IPS-20b (cell line): ENCODE results near the gene CECR2.
A peak's percentile ranks its signal among the peaks of the same experiment; 100 is the strongest.

Experiments used
- H3K27ac ChIP-seq: one replicate; pipeline ENCODE4 v1.5.1; 2013; ENCODE audit warnings: low read length
- H3K27me3 ChIP-seq: 2 replicates; pipeline ENCODE4 v1.6.1; 2013; ENCODE audit warnings: mild to moderate bottlenecking, low read length, inconsistent platforms; ENCODE audit not compliant: insufficient read depth
- H3K36me3 ChIP-seq: 2 replicates; pipeline ENCODE4 v1.6.1; 2013; ENCODE audit warnings: low read depth, mild to moderate bottlenecking, inconsistent platforms, low read length, moderate library complexity; ENCODE audit not compliant: insufficient read depth
- H3K4me1 ChIP-seq: 2 replicates; pipeline ENCODE4 v1.6.1; 2013; ENCODE audit warnings: mild to moderate bottlenecking, control low read depth, inconsistent platforms, low read length, moderate library complexity; ENCODE audit not compliant: insufficient read depth
- H3K4me3 ChIP-seq: 2 replicates; pipeline ENCODE4 v1.5.1; 2013; ENCODE audit warnings: mild to moderate bottlenecking, low read length, inconsistent platforms
- H3K9ac ChIP-seq: 2 replicates; pipeline ENCODE4 v1.6.1; 2013; ENCODE audit warnings: low read depth, mild to moderate bottlenecking, inconsistent platforms, low read length, moderate library complexity
- H3K9me3 ChIP-seq: 2 replicates; pipeline ENCODE4 v1.6.1; 2013; ENCODE audit warnings: mild to moderate bottlenecking, low read depth, low read length, inconsistent platforms; ENCODE audit not compliant: insufficient read depth

The CECR2 gene

DNA sequence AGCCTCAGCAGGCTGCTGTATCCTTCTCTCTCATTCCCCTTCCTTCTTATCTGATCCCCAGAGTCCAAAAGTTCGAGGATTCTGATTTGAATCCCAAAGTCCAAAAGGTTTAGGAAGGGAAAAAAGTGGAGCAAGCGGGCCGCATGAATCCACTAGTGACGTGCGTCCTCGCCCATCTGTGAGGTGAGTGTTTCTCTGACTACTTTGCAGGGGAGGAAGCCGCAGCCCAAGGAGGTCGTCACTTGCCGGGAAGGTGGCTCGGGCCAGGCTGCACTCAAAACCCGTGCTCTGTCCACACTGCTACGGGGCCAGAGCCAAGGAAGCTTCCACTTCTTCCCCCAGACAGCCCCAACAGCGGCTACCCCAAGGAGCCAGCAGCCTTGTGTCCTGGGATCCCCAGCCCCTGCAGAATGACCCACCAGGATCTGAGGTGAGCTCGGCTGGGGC lies 210.3 kb downstream of the CECR2 start:
- Histone ChIP-seq H3K9me3 (no peaks in the 10 kb centered on the region), H3K27me3 (no peaks in the 10 kb centered on the region), H3K9ac (no peak overlapping the region), H3K4me1 (peaks cover 6% of the 10 kb centered on the region; the same call in 1 of the 2 replicates), H3K27ac (no peak overlapping the region), H3K4me3 (no peak overlapping the region), H3K36me3 (no peaks in the 10 kb centered on the region)

DNA sequence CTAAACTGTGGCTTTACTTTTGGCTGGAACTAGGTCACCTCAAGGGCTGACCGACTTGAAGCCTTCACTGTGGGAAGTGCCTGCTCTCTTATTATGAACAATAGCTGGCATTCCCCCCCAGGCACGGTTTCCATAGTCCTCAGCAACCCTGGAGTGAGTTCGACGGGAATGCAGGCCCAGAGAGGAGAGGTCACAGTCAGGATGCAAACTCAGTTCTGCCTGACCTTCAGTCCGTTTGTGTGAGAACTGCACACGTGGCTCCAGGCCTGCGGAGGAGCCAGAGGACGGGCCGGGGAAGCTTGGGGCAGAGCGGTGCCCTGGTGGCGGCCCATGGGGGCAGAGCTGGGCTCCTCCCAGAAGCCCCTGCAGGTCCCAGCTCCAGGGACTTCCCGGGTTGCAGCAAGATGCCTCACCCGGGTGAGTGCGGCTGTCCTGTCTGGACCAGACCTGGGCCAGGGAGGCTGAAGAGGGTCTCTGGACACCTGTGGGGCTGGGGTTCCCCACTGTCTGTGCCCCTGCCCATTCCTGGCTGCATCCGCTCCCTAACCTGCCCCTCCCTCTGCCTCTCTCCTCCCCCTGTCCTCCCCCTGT lies 211.3 kb downstream of the CECR2 start:
- H3K9me3 ChIP-seq: no peaks in the 10 kb centered on the region
- H3K36me3 ChIP-seq: no peaks in the 10 kb centered on the region
- peaks cover 6% of the 10 kb centered on the region; the same call in 1 of the 2 replicates for H3K4me1 ChIP-seq
- H3K27ac ChIP-seq: no peak overlapping the region
- peak overlapping the region; percentile 20; the same call in 1 of the 2 replicates for H3K9ac ChIP-seq
- no peak overlapping the region for H3K4me3 ChIP-seq
- no peaks in the 10 kb centered on the region for H3K27me3 ChIP-seq

- peaks cover 6% of the 10 kb centered on the region; the same call in 1 of the 2 replicates for H3K4me1 ChIP-seq
- H3K36me3 ChIP-seq: no peaks in the 10 kb centered on the region
- H3K4me3 ChIP-seq: no peak overlapping the region
- no peak overlapping the region for H3K9ac ChIP-seq
- H3K27ac ChIP-seq: no peak overlapping the region
- no peaks in the 10 kb centered on the region for H3K9me3 ChIP-seq
- H3K27me3 ChIP-seq: no peaks in the 10 kb centered on the region
Observed at GRCh38 chr22:17581056-17581455, 211.8 kb downstream of the CECR2 start.

DNA sequence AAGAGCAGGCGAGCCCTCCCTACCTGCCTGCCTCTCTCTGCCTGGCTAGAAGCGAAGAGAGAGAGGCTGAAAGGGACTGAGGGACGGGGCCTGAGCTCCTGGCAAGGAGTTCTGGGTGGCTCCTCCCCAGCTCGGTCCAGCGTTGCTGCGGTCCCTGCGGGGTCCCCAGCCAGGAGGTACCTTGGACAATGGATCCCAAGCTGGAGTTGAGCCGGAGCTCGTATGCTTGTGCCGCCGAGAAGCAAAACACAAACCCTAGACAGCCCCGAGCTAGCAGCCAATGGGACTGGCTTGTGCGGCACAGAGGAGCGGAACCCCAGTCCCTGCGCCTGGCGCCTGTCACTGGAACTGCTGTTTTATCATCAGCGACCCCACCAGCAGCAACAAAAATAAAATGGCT lies 212.4 kb downstream of the CECR2 start:
- no peaks in the 10 kb centered on the region for H3K36me3 ChIP-seq
- H3K27ac ChIP-seq: no peak overlapping the region
- no peak overlapping the region for H3K9ac ChIP-seq
- peaks cover 6% of the 10 kb centered on the region; the same call in 1 of the 2 replicates for H3K4me1 ChIP-seq
- H3K27me3 ChIP-seq: no peaks in the 10 kb centered on the region
- no peaks in the 10 kb centered on the region for H3K9me3 ChIP-seq
- no peak overlapping the region for H3K4me3 ChIP-seq

GRCh38 chr22:17583151-17583550 lies 213.9 kb downstream of the CECR2 start:
- Histone ChIP-seq H3K9ac (no peak overlapping the region), H3K4me3 (no peak overlapping the region), H3K27me3 (no peaks in the 10 kb centered on the region), H3K27ac (no peak overlapping the region), H3K4me1 (peaks cover 6% of the 10 kb centered on the region; the same call in 1 of the 2 replicates), H3K9me3 (no peaks in the 10 kb centered on the region), H3K36me3 (no peaks in the 10 kb centered on the region)

DNA sequence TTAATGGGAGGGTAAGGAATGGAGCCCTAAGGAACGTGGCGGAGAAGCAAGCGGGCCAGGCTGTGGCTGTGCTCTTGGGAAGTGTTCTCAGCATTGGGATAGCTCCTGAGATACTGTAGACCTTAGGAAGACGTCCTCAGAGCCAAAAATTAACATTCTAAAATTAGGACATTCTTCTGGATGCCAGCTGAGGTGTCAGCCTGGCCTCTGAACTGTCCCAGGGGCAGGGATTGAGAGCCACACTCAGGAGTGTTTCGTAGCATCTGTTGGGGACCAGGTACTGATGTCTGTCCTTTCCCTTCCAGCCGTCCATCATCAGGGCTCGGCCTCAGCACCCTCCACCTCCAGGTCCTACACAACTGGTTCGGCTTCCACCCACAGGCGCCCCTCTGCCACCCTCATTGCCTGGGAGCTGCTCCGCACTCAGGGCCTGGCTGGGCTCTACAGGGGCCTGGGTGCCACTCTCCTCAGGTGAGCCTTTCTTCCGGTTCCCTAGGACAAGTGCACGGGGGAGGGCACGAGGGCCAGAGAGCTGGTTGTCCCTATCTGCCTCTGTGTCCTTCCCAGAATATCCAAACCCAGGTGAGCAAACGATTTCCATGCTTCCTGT lies 217.7 kb downstream of the CECR2 start:
- Histone ChIP-seq H3K27ac (no peak overlapping the region), H3K9me3 (no peaks in the 10 kb centered on the region), H3K27me3 (no peaks in the 10 kb centered on the region), H3K9ac (no peak overlapping the region), H3K4me3 (no peak overlapping the region), H3K4me1 (no peaks in the 10 kb centered on the region), H3K36me3 (peaks cover 19% of the 10 kb centered on the region)

- Histone ChIP-seq H3K27me3 (no peaks in the 10 kb centered on the region), H3K4me1 (no peaks in the 10 kb centered on the region), H3K4me3 (no peak overlapping the region)
Observed at GRCh38 chr22:17587629-17588028, 218.4 kb downstream of the CECR2 start.

DNA sequence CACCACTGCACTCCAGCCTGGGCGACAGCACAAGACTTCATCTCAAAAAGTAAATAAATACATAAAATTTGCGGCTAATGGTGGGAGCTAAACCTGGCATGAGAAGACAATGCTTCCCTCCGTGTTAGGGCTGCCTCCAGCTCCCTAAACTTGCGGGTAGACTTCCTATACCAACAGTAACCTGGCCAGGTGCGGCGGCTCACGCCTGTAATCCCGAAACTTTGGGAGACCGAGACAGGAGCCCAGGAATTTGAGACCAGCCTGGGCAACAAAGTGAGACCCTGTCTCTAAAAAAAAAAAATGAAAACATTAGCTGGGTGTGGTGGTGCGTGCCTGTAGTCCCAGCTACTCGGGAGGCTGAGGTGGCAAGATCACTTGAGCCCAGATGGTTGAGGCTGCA lies 219.3 kb downstream of the CECR2 start:
- no peak overlapping the region for H3K9ac ChIP-seq
- H3K4me1 ChIP-seq: no peaks in the 10 kb centered on the region
- no peak overlapping the region for H3K4me3 ChIP-seq
- H3K27me3 ChIP-seq: no peaks in the 10 kb centered on the region
- H3K9me3 ChIP-seq: no peaks in the 10 kb centered on the region
- no peak overlapping the region for H3K27ac ChIP-seq
- H3K36me3 ChIP-seq: peaks cover 35% of the 10 kb centered on the region

More at GRCh38 chr22:17587629-17588028, 218.4 kb downstream of the CECR2 start:
- peaks cover 26% of the 10 kb centered on the region for H3K36me3 ChIP-seq
- H3K27ac ChIP-seq: no peak overlapping the region
- H3K9me3 ChIP-seq: no peaks in the 10 kb centered on the region
- no peak overlapping the region for H3K9ac ChIP-seq

GRCh38 chr22:17589810-17590375 lies 220.6 kb downstream of the CECR2 start:
- Histone ChIP-seq H3K9ac (no peak overlapping the region), H3K4me1 (no peaks in the 10 kb centered on the region), H3K4me3 (no peak overlapping the region), H3K9me3 (no peaks in the 10 kb centered on the region), H3K27me3 (no peaks in the 10 kb centered on the region), H3K27ac (no peak overlapping the region), H3K36me3 (peaks cover 48% of the 10 kb centered on the region)

DNA sequence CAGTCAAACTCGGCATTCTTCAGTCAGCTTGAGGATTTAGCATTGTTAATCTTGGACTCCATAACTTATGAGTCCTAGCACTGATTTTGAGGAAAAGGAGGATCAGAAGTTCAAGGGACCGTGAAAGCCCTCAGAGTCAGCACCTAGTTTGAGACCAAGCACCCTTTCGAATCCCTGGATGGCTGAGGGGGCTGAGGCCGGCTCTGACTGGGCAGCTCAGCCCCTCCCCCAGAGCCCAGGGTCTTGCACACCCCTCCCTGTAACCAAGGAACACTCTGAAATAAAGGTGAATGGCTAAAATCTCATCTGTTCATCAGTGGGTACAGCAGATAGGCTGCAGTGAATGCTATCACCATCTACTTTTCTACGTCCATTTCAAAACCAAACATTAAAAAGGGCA lies 221.3 kb downstream of the CECR2 start:
- Histone ChIP-seq H3K9me3 (no peaks in the 10 kb centered on the region), H3K36me3 (peaks cover 54% of the 10 kb centered on the region), H3K9ac (no peak overlapping the region), H3K27me3 (no peaks in the 10 kb centered on the region), H3K27ac (no peak overlapping the region), H3K4me1 (no peaks in the 10 kb centered on the region), H3K4me3 (no peak overlapping the region)

DNA sequence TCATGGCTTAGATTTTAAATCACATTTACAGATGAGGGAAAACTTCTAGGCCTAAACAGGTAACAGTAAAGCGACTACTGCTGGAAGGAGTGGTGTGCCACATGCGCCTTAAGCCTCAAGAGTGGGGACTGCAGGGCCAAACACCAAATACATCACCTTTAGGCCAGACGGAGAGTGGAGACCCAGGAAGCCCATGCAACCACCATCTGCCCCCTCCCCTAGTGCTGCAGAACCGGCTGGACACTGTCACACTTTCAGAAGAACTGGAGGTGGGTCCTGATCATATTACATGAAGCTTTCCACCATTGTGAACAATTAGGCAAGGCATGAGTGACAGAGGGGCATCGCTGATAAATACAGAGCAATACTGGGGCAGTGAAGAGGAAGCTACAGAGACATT lies 222.9 kb downstream of the CECR2 start:
- Histone ChIP-seq H3K27me3 (no peaks in the 10 kb centered on the region), H3K27ac (no peak overlapping the region), H3K4me3 (no peak overlapping the region), H3K36me3 (peaks cover 66% of the 10 kb centered on the region), H3K4me1 (no peaks in the 10 kb centered on the region), H3K9ac (no peak overlapping the region), H3K9me3 (no peaks in the 10 kb centered on the region)

- H3K36me3 ChIP-seq: peaks cover 94% of the 10 kb centered on the region
- H3K9me3 ChIP-seq: no peaks in the 10 kb centered on the region
- no peak overlapping the region for H3K27ac ChIP-seq
- no peak overlapping the region for H3K9ac ChIP-seq
- H3K4me1 ChIP-seq: no peaks in the 10 kb centered on the region
- H3K4me3 ChIP-seq: no peak overlapping the region
- no peaks in the 10 kb centered on the region for H3K27me3 ChIP-seq
Observed at GRCh38 chr22:17596226-17596625, 227.0 kb downstream of the CECR2 start.
